ENCODE data around the gene NUP214. TPM values are rescaled to one million over a fixed set of nuclear protein-coding genes. Genes with fewer than 3 reads are reported as not detected.

Gene NUP214
- polyA plus RNA-seq, 1 donor from 2014 or later, result 15.0 TPM

DNA sequence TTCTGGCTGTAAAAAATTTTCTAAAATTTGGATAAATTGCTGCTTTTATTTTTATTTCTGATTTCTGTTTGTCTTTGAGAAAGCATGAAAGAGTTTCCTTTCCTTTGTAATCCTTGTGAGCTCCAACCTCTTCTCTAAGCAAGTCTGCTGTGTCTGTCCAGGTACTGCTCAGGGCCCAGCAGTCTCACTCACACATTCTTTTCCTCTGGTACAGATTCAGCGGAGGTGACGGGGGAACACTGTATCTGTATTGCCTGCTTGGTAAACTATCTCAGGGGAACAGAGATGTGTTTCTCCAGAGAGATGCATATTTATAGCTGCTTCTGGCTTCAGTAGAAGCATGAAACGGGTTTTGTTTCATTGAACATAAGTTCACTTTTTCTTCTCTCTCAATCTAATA is 60.5 kb downstream of the NUP214 start:
- TF ChIP-seq MXI1 (conservative IDR thresholded peaks at IDR 0.05; ENCODE audit: poor library complexity, severe bottlenecking), result no peak
- no peak for TF ChIP-seq POLR2AphosphoS5 (IDR thresholded peaks at IDR 0.05)
- H3K27ac ChIP-seq (ENCODE audit: low read length), result no peak overlapping the region
- no peaks in the 10 kb centered on the region for H3F3A ChIP-seq (ENCODE audit: insufficient read depth, low read length, poor library complexity, severe bottlenecking)
- no peaks in the 10 kb centered on the region for H3K9me2 ChIP-seq (ENCODE audit: insufficient read depth, low read length)
- H2AFZ ChIP-seq (ENCODE audit: low read depth, low read length), result no peak overlapping the region
- no peaks in the 10 kb centered on the region for H3K27me3 ChIP-seq (ENCODE audit: insufficient read depth, low read depth, low read length)
- H4K20me1 ChIP-seq (ENCODE audit: insufficient read depth), result no peaks in the 10 kb centered on the region
- H3K79me2 ChIP-seq (replicated peaks; ENCODE audit: insufficient read depth, low read length), result no peaks in the 10 kb centered on the region
- H3K4me3 ChIP-seq (ENCODE audit: low read length), result no peak overlapping the region
- no peak overlapping the region for H3K9ac ChIP-seq (ENCODE audit: low read length)
- no peaks in the 10 kb centered on the region for H3K36me3 ChIP-seq (ENCODE audit: insufficient read depth, low read length)
- H3K4me2 ChIP-seq (ENCODE audit: low read length), result no peak overlapping the region
- H3K9me3 ChIP-seq (ENCODE audit: low read length), result no peaks in the 10 kb centered on the region

DNA sequence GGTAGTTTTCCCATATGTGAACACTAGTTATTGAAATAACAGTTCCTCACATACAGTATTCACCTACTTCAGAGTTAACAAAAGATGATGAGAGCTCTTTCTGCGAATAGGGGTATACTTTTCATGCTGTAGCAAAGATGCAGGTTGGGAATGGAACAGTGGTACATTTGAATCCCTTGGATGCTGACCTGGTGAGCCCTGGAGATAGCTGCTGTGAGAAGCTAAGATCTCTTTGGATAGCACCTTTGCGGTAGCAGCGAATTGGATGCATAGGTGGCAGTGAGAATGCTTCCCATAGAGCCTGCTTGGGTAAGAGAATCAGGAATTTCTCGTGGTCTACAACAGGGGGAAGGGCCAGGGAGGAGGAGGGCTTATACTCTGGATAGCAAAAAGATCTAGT is 61.2 kb downstream of the NUP214 start:
- no peak for TF ChIP-seq MXI1 (conservative IDR thresholded peaks at IDR 0.05; ENCODE audit: poor library complexity, severe bottlenecking)
- no peaks in the 10 kb centered on the region for H3F3A ChIP-seq (ENCODE audit: insufficient read depth, low read length, poor library complexity, severe bottlenecking)
- no peaks in the 10 kb centered on the region for H3K27me3 ChIP-seq (ENCODE audit: insufficient read depth, low read depth, low read length)
- no peaks in the 10 kb centered on the region for H3K79me2 ChIP-seq (replicated peaks; ENCODE audit: insufficient read depth, low read length)
- no peaks in the 10 kb centered on the region for H3K36me3 ChIP-seq (ENCODE audit: insufficient read depth, low read length)
- no peaks in the 10 kb centered on the region for H3K9me2 ChIP-seq (ENCODE audit: insufficient read depth, low read length)
- no peak overlapping the region for H3K4me2 ChIP-seq (ENCODE audit: low read length)
- no peak overlapping the region for H3K4me3 ChIP-seq (ENCODE audit: low read length)
- H3K9ac ChIP-seq (ENCODE audit: low read length), result no peak overlapping the region
- H3K9me3 ChIP-seq (ENCODE audit: low read length), result no peaks in the 10 kb centered on the region
- no peak overlapping the region for H3K27ac ChIP-seq (ENCODE audit: low read length)
- H4K20me1 ChIP-seq (ENCODE audit: insufficient read depth), result no peaks in the 10 kb centered on the region
- H2AFZ ChIP-seq (ENCODE audit: low read depth, low read length), result no peak overlapping the region

GRCh38 chr9:131187957-131188356 is 62.6 kb downstream of the NUP214 start:
- no peak overlapping the region for H3K4me2 ChIP-seq (ENCODE audit: low read length)
- H4K20me1 ChIP-seq (ENCODE audit: insufficient read depth), result no peaks in the 10 kb centered on the region
- no peaks in the 10 kb centered on the region for H3K79me2 ChIP-seq (replicated peaks; ENCODE audit: insufficient read depth, low read length)
- H3K9ac ChIP-seq (ENCODE audit: low read length), result no peak overlapping the region
- H2AFZ ChIP-seq (ENCODE audit: low read depth, low read length), result no peak overlapping the region
- H3K27ac ChIP-seq (ENCODE audit: low read length), result no peak overlapping the region
- H3K36me3 ChIP-seq (ENCODE audit: insufficient read depth, low read length), result no peaks in the 10 kb centered on the region
- no peak overlapping the region for H3K4me3 ChIP-seq (ENCODE audit: low read length)
- TF ChIP-seq CTCF (IDR thresholded peaks at IDR 0.05; ENCODE audit: poor library complexity, severe bottlenecking) (no peak), EZH2 (IDR thresholded peaks at IDR 0.05; ENCODE audit: borderline replicate concordance, insufficient read depth, low read length, poor library complexity, severe bottlenecking) (no peak), MXI1 (conservative IDR thresholded peaks at IDR 0.05; ENCODE audit: poor library complexity, severe bottlenecking) (no peak), RAD21 (conservative IDR thresholded peaks at IDR 0.05) (no peak), POLR2AphosphoS5 (IDR thresholded peaks at IDR 0.05) (no peak), REST (IDR thresholded peaks at IDR 0.05; ENCODE audit: borderline replicate concordance) (no peak), SMC3 (conservative IDR thresholded peaks at IDR 0.05; ENCODE audit: poor library complexity) (no peak), EP300 (conservative IDR thresholded peaks at IDR 0.05; ENCODE audit: poor library complexity, severe bottlenecking) (no peak), TAF1 (IDR thresholded peaks at IDR 0.05; ENCODE audit: low read depth) (no peak)
- H3K9me2 ChIP-seq (ENCODE audit: insufficient read depth, low read length), result no peaks in the 10 kb centered on the region
- no peaks in the 10 kb centered on the region for H3F3A ChIP-seq (ENCODE audit: insufficient read depth, low read length, poor library complexity, severe bottlenecking)
- no peaks in the 10 kb centered on the region for H3K9me3 ChIP-seq (ENCODE audit: low read length)
- H3K27me3 ChIP-seq (ENCODE audit: insufficient read depth, low read depth, low read length), result no peaks in the 10 kb centered on the region
